NCI-H1417 treated with DMSO at 0.1 percent for 48 hours (cell line): ENCODE measurements around the gene RNF41.

Experiments
- DNase-seq: peaks from one replicate; lab custom pipeline; 2025; lab: John Stamatoyannopoulos, UW

The RNF41 gene

DNA sequence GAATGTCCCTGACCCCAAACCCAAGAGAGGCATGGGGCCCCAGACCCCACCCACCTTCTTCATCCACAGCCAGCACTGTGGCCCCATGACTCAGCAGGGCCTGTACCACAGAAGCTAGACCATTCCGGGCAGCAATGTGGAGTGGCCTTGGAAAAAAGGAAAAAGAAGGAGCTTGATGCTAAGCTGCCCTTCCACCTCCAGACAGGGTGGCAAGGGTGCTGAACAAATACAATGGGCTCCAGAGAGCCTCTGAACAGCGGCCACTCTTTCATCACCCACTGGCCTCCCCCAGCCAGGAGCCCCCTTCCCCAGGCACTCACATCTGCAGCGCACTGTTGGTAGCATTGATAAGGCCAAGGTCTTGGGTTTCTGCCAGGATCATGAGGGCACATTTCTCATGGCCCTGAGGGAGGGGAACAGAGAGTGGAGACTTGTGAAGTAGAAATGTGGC is 22.0 kb upstream of the RNF41 start:
- DNase-seq = no peak

DNA sequence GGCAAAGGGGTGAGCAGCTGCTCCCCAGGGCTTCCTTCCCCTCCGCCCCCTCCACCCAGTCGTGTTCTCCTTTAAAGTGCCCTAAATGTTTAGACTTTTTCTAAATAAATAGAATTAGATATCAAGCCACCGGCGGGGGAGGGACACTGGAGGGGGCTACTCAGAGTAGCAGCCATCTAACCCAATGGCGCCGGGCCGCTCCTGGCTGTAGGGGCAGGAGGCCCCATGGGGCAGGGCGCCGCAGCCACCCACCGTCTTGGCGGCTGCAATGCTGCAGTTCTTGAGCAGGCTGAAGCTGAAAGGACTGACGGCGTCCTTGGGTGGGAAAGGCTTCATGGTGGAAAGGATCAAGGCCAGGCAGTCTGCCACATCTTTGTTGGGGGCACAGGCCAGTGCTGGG is 21.3 kb upstream of the RNF41 start:
- no peak for DNase-seq

DNA sequence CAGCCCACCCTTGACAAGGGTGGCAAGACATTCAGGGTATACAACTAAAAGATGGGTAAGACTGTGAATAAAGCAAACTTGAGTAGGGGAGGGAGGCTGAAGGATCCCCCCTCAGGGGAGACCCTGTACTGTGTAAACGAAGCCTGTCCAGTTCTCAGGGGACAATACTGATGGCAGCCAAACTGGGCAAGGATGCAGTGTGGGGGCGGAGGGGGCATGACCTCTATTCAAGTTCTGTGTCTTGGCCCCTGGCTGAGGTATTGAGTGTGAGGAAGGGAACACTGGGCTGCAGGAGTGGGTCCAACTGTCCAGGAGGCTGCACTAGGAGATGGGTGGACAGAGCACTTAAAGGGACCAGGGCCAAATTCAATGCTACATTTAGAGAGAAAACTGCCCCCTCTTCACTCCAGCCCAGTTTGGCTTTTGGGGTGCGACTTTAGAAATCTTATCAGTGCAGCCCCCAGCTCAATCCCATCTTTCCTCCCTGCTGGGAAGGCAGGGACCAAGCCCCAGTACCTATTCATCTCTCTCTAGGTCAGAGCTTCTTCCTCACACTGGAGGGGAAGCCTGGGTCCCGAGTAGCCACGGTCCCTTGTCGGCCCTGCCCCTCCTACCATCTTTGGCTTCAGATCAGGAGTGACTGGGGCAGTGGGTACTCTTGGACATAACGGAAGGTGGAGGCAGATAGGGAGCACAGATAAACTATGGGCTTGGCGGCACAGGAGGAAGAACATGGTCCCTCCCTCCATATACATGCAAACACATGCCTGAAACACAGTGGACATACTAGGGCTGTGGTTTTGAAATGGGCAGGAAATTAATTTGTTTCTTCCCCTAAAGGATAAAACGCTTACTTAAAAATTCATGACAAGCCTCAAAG is 19.9 kb upstream of the RNF41 start:
- DNase-seq = no peak

DNA sequence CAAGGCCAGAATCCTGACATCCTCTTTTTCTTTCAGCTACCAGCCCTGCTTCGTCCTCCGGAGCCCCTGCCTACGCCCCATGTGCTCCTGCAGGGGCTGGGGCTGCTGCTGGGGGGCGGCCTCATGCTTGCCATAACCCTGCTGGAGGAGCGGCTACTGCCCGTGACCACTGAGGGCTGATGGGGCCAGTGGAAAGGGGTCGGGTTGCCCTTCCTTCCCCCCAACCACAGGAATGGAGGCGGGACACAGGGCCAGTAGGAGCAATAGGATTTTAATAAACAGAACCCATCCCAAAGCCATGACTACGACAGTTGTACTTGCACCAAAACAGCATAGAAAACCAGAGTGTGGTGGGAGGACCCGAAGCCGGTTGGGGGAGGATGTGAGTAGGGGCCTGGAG is 15.8 kb upstream of the RNF41 start:
- no peak for DNase-seq

DNA sequence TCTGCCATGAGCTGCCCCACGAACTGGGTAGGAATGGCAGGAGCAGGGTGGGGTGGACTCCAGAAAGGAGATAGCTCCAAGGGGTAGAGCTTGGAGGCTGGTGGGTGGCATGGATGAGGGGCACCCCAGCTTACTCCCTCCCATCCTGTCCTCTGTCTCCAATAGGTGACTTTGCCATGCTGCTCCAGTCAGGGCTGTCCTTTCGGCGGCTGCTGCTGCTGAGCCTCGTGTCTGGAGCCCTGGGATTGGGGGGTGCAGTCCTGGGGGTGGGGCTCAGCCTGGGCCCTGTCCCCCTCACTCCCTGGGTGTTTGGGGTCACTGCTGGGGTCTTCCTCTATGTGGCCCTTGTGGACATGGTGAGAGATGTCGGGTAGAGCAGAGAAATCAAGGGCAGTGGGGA is 15.3 kb upstream of the RNF41 start:
- no peak for DNase-seq

DNA sequence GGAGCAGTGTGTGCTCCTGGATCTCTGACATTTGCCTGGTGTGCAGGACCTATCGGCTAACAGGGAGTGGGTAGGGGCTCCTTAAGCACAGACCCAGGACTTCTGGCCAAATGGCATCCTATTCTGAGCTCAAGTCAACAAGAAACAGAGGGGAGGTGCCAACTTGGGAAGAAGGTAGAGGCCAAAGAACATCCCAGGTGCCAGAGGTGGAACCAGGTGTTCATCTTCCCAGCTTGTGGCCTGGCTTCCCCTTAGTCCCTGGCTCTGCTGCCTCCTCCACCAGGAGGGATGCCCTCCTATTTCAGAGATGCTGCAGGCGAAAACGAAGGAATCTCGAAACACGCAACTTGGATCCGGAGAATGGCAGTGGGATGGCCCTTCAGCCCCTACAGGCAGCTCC is 14.4 kb upstream of the RNF41 start:
- DNase-seq = no peak

DNA sequence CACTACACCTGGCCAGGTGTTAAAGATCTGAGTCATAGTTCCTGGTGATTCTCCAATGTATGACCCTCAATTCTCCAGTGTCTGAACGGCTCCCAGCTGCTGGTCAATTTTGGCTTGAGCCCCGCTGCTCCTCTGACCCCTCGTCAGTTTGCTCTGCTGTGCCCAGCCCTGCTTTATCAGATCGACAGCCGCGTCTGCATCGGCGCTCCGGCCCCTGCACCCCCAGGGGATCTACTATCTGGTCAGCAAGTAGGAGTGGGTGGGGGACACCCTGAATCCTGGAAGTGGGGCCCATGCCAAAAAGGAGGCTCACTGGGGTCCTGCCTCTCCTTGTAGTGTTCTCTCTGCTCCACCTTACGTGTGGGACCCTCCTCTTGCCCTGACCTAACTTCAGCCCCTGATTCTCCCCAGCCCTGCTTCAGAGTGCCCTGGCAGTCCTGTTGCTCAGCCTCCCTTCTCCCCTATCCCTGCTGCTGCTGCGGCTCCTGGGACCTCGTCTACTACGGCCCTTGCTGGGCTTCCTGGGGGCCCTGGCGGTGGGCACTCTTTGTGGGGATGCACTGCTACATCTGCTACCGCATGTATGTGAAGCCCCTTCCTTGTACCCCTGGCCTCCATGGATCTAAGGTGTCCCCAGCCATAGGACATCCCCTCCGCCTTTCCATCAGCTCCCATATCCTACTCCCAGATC is 13.2 kb upstream of the RNF41 start:
- DNase-seq = no peak

DNA sequence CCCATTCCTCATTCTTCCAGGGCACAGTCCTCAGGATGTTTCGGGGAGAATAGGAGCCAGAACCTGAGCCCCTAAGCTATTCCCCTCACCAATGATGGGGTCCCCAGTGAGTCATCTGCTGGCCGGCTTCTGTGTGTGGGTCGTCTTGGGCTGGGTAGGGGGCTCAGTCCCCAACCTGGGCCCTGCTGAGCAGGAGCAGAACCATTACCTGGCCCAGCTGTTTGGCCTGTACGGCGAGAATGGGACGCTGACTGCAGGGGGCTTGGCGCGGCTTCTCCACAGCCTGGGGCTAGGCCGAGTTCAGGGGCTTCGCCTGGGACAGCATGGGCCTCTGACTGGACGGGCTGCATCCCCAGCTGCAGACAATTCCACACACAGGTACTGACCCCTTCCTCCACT is 9.5 kb upstream of the RNF41 start:
- no peak for DNase-seq

DNA sequence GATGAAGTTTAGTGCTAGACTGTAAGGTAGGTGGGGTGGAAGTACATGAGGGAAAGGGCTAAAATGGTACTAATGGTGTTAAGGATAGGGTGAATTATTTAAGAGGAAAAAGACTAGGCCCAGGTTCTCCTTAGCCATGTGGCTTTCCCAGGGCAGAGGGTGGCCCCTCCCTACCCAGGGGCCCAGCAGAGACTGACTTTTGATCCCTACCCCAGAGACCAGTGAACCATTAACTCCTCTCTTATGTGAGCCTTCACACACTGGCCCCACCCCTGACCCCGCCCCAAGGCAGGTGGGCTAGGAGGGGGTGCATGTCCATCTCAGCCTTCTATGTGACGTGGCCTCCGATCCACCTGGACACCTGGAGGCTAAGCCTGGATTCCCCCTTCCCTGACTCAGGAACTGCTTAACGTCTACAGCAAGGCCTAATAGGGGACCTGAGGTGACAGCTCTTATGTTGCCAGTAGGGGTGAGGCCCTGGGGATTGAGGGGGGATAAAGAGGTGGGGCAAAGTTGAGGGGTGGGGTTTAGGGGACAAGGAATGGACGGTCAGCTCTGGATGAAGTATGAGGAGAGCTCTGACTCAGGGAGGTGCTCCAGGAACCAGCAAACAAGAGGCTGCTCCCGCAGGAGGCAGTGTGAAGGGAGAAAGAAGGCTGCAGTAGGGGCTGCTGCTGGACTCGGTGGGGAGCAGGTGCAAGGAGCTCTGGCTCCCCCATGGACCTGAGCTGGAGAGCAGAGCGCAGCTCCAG is 8.9 kb upstream of the RNF41 start:
- DNase-seq = no peak

DNA sequence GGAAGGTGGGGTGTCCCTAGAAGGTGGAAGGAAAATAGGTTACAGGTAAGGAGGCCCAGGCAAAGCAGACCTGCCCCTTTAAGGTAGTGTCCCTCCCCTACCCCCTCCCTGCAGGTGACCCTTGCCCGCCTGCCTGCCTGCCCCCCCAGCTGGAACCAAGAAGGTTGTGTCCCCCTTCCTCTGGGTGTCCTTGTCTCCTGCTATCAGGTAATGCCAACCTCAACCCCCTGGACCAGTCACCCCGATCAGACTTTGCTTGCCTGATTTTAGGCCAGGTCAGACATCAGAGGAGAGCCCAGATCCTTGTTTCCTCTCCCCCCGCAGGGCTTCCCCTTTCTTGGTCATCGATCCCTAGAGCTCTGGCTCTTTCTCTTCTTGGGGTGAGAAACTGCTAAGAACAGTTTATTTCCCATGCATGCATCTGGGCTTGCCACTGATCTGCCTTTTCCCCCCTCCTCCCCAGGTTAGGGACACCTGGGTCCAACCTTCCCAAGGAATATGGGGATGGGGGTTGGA is 8.3 kb upstream of the RNF41 start, which contains the start of gene SLC39A5:
SLC39A5 (plus strand) TSS at position 136 of the 516 bp plus-strand sequence. CDS start 1,224 bp downstream, outside the sequence.
- DNase-seq = no peak

DNA sequence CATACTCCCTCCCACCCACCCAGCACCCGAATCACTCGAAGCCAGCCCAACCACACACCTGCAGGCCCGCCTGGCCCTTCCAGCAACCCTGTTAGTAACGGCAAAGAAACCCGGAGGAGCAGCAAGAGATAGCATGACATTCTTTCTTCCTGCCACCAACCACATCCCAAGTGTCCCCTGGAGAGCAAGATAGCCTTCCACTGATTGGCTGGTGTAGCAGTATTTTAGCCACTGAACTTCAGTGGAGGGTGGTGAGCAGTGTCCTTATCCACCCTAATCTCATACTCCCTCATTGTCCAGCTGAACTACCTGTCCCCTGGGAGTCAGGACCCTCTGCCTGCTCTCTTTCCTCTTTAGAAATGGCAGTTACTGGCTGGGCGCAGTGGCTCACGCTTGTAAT is 7.4 kb upstream of the RNF41 start:
- no peak for DNase-seq

DNA sequence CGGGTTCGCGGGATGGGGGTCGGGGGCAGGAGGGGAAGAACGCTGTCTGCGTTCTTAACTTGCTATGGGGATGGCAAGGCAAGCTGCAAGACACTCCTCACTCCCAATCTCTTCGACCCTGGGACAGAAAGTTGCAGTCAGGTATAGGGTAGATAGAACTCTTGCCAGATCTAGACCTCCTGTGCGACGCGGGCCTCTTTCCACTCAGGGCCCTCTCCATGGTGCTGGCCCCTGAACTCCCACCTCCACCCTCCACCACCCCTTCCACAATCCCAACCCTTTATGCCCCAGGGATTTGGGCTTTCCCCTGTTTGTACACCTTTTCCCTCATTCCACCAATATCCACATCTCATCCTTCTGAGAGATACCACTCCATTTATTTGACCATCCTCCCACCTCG is 3.2 kb upstream of the RNF41 start:
- no peak for DNase-seq

DNA sequence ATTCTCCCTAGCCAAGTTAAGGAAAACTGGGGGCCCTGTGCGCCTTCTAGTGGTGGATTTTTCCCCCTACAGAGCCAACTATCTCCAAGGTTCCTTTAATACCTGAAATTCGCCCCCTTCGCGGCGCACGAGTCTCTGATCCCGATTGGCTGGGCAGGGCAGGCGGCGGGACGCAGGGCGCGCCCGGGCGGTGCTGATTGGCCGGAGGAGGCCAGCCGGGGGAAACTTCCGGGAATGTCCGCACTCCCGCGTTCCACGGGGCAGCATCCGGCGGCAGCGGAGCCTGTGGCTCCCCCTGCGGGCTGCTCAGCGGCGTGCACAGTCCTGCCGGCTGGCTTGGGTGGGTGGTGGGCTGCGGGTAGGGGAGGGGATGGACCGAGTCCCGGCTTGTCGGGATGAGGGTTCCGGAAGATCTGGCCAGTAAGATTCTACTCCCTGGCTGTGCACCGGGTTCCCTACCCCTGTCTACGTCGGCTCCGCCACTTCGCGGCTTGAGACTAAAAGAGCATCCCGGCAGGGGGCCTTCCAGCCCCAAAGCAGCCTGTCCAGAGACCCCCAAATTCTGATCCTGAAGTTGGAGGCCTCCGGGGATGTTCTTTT is 2.5 kb upstream of the RNF41 start, which contains the start of gene NABP2:
NABP2 (plus strand) TSS at position 241 of the 600 bp plus-strand sequence. CDS start 515 bp downstream, outside the sequence.
- peak; percentile 94 for DNase-seq

DNA sequence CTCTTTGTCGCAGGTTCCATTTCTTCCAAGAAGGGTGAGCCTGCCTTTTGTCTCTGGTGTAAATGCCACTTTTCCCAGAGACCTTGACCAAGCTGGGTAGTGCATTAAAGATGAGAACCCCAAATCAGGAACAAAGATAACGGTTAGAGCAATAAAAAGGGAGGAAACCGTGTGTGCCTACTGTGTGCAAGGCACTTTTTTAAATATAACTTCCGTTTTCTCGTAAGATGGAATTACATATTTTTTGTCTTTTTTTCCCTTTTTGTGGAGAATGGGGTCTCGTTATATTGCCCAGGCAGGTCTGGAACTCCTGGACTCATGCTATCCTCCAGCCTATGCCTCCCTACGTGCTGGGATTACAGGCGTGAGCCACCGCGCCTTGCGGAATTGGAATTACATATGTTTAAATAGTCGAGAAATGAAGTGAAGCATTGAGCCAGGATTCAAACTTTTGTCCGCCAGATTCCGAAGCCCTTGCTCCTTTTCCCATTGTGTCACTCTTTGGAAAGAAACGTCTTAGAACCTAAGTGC is 1.9 kb upstream of the RNF41 start:
- no peak for DNase-seq

DNA sequence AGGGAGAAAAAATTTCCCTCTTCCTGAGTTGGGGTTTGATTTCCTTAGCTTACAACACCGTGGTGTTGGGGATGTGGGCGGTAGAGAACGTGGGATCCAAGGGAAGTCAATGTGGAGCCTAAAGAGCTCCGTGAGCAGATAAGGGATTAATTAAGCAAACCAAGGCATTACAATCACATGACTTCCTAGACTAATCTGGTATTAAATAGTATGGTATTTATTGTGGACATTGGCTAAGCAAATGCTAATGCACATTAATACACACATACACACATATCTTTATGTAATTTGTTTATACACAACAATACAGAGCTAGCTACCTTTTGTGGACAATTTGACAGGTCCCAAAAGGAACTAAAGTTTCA is 791 bp upstream of the RNF41 start:
- no peak for DNase-seq

DNA sequence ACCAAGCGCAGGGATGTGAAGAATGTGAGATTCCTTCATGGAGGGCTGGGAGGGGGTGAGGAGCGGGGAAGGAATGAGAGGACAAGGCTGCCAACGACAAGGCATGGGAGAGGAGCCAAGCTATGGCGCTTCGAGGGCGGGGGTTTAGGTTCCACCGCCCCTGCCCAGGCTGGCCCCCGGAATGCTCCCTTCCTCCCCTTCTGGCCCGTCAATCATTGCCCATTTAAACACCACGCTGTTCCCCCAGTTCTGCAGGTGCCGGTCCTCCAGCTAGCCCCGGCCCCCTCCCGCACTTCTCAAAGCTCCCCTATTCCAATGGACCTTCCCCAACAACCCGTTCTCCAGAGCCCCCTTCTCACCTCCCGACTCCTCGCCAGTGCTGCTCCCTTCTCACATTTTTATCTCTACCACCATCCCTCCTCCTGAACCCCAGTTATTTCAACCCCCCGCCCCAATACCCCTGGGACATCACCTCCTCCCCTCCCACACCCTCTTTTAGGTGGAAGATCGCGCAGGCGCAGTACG is 428 bp downstream of the RNF41 start:
- DNase-seq = no peak

DNA sequence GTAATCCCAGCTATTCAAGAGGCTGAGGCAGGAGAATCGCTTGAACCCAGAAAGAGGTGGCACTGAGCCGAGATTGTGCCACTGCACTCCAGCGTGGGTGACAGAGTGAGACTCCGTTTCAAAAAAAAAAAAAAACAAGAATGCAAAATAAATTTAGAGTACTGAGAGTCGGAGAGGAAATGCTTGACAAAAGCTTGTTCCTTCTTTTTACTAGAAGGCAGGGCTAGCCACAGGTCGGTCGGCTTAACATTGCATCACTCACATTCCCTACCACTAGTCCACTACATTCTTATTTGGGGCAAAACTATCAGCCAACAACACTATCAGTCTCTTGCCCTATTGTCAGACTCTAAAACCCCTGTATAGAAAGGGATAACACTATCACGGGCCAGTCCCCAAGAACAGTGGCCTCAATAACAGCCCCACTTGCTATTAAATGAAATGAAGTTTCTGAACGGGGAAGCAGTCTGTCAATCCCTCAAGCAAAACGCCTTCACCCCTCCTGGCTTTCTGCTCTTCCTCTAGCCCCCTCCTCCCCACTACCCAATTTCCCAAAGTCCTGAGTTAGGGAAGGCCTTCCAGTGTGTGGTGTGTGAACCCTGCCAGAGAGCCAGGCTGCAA is 1.0 kb downstream of the RNF41 start:
- no peak for DNase-seq

DNA sequence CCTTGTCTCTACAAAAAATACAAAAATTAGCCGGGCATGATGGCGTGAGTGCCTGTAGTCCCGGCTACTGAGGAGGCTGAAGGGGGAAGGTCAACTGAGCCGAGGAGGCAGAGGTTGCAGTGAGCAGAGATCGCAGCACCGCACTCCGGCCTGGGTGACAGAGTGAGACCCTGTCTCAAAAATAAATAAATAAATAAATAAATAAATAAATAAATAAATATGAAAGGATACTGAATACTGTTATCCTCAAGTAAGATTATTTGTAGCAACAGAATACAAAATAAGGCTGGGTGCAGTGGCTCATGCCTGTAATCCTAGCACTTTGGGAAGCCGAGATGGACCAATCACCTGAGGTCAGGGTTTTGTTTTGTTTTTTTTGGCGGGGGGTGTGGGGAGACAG is 1.9 kb downstream of the RNF41 start:
- DNase-seq = no peak

DNA sequence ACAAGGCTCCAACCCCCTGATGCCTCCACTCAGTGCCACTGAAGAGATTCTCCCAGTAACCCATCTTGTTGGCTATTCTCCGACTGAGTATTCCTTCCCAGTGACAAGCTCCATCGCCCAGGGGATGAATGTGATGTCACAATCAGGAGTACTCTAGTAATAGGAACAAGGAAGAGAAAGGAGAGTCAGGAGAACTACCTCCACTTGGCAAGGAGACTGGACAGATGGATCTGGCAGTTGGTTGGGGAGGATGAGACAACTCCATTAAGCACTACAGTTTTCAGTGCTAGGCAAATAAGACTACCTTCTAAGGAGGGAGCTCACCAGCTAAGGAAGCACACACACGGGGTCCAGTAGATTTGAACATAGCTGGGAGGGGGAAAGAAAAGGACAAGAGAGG is 5.3 kb downstream of the RNF41 start:
- no peak for DNase-seq

DNA sequence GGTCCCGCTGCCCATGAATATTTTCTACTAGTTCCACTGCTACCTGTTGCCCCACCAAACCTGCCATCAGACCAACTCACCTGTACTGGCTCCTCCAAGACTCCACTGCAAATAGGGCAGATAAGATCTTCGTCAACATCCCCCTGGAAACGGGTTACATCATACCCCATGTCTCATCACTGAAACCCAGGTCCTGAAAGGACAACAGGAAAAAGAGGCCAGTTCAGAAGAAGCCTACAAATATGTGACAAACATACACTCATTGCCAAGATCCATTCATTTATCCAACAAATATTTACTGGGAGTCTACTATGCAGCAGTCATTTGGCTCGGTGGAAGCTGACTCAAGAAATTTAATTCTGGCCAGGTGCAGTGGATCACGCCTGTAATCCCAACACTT is 7.8 kb downstream of the RNF41 start:
- DNase-seq = no peak

DNA sequence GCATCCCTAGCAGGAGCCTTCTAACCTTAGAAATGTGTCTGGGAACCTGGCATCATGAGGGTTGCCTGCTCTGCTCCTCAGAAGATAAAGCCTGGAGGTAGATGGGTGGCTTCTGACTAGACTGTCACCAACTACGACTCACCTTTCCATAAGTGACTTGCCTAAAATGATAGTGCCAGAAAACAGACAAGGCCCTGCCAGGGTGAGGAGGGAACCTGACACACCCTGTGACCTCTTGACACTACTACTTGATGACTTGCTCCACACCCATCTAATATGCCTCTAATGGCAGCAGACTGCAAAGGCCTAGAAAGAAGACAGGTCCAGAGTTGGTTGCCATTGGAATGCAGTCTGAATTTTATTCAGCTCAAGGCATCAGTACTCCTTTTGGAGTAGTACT is 9.4 kb downstream of the RNF41 start:
- no peak for DNase-seq
